NCI-H345 (cell line): ENCODE results near the gene TMEM270.
"Not testable (repeated sequence)": the region's sequence is repeated elsewhere in the genome, so short reads cannot be mapped to it uniquely, and the experiment has no call there.

ENCODE experiments used
- DNase-seq: peaks from one replicate; lab custom pipeline; 2025; lab: John Stamatoyannopoulos, UW

TMEM270 gene

DNA sequence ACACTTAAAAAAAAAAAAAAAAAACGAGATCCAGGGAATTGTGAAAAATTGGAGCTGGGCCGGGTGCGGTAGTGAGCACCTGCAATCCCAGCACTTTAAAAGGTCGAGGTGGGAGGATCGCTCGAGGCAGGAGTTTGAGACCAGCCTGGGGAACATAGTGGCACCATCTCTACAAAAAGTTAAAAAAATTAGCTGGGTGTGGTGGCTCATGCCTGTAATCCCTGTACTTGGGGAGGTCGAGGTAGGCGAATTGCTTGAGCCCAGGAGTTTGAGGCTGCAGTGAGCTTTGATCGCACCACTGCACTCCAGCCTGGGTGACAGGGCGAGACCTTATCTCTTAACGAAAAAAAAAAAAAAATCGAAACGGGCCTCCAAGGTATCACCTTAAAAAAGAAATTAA is 28.2 kb upstream of the TMEM270 start:
- no peak for DNase-seq

DNA sequence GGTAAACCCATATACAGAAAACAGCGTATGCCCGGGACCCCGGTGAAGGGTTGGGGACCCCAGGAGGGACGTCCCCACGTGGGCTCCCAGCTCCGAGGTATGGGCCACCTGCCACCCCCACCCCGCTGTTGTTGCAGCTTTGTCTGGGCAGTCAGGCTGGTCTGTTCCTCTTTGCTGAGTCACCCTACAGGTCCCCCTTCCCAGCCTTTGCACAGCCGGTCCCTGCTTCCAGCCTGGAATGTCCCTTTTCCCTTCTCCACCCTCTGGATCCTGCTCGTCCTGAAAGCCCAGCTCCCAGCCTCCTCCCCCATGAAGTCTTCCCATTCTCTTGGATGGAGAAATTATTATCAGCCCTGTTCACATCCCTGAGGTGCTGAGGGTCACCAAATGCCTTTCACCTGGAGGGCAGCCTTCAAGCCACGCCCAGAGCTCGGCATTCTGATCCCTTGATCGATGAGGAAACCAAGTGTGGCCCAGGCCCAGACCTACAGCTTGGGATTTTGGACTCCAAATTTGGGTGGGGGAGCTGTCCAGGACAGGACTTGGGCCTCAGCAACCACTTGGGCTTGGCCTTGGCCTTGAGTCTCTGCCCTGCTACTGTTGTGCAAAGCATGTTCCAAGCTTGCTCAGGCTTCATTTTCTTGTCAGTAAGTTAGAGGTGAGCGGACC is 27.6 kb upstream of the TMEM270 start:
- no peak for DNase-seq

DNA sequence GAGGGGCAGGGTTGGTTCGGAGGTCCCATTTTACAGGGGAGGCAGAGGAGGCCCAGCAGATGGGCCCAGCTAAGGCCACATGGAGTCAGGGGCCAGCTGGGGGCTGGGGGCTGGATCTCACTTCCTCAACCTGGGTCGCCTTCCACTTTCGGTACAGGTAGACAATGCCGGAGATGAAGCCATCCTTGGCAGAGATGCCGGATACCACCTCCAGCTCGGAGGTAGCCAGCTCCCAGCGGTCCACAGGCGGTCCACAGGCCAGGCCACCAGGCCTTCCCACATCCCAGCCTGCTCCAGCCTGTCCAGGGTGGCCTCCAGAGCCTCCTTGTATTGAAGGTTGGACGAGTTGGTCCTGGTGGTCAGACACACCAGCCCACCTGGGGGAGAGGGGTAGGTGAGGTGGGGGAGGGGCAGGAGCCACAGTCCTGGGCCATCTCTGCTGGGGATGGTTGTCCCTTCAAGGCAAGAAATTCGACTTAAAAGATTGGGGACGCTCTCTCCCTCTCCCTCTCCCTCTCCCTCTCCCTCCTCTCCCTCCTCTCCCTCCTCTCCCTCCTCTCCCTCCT is 26.2 kb upstream of the TMEM270 start:
- DNase-seq, result no peak

DNA sequence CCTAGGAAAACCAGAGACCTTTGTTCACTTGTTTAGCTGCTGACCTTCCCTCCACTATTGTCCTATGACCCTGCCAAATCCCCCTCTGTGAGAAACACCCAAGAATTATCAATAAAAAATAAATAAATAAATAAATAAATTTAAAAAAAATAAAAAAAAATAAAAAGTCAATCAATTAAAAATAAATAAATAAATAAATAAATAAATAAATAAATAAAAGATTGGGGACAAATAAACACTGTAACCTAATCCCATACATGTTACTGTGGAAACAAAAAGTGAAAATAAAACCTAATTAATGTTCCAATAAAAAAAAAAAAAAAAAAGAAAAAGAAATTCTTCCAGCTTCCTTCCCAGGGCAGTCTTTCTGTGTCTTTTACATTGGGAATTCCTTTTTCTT is 23.8 kb upstream of the TMEM270 start:
- not testable (repeated sequence) for DNase-seq

DNA sequence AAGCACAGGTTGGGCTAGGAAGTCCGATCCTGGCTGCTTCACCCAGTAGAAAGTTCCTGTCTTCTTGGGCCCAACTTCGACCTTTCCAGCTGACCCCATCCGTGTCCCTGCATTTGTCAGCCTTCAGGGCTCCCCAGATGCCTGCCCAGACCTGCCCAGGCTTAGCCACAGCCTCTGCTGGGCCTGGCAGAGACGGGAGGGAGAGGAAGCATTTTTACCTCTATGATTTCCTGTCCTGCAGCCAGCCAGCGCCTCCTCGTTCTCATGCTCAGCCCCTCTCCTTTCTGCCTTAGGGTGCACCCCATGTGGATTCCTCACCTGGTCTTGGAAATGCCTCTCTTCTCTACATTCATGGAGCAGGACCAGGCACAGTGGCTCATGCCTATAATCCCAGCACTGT is 22.3 kb upstream of the TMEM270 start:
- DNase-seq, result no peak

DNA sequence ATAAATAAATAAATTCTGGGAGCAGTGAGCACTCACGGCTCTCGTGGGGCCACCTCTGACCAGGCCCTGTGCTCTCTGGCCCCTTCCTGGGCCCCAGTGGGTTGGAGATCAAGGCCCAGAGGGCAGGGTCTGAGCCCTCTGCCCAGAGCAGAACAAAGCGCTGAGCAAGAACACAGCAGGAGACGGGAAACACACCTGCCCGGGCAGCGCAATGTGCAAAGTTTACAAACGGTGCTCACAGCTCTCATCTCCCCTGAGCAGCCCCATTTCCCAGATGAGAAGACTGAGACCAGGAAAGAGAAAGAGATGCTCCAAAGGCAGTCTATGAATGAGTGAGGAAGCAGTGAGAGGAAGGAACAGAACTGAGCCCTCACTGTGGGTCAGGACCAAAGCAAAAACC is 21.7 kb upstream of the TMEM270 start:
- DNase-seq, result no peak

DNA sequence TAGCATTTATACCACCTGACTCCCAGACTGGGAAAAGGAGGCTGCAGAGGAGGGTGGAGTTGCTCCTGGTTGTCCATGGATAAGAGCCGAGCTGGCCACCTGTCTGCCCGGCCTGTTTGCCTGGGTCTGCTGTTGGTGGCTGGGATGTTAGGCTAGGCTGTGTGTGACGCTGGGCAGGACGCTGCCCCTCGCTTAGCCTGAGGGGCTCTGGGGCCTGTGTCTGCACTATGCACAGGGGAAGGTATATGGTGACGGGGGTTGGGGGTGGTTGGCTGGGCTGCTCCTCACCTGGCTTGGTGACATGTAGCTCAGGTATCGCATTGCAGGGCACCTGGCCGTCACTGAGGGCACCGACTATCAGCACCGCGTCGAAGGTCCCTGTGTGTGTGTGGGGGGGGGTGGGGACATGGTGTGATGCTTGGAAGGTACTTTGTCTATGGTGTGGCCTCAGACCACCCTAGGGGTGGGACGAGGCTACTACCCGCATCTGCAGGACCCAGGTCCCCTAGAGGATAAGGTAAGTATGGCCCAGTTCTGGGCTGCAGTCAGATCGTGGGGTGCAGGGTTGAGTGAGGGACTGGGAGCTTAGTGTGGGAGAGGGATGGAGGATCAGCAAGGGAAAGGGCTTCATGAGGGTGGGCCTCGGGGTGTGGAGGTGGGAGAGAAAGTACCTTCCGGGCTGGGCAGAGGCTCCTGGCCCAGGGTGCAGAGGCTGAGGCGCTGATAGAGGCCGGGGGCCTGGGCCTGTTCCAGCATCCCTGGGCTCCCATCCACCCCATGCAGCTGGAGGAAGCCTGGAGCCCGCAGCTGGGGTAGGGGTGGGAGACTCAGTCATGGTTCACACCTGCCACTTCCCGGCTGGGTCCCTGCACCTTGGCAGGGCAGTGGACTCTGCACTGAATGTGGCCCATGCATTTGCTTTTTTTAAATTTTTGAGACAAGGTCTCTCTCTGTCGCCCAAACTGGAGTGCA is 20.9 kb upstream of the TMEM270 start:
- no peak for DNase-seq

DNA sequence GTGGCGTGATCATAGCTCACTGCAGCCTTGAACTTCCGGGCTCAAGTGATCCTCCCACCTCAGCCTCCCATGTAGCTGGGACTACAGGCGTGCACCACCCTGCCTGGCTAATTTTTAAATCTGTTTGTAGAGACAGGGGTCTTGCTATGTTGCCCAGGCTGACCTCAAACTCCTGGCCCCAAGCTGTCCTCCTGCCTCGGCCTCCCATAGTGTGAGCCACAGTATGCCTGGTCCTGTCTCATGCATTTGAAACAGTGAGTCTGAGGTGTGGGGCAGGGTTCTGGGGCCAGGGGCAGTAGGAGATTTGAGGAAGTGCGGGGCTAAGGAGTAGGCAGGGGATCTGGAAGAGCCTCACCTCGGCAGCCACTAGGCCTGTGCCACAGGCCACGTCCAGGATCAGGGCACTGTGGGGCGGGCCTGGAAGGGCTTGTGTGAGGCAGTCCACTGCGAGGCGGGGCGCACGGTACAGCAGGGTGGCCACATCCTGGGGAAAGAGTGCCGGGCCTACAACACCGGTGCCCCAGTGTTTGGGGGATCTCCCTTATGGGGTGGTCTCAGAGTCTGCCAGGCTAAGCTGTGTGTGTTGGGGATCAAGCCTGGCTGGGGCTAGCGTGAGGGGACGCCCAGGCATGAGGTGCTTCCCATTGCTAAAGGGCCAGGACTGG is 20.1 kb upstream of the TMEM270 start:
- DNase-seq, result no peak

DNA sequence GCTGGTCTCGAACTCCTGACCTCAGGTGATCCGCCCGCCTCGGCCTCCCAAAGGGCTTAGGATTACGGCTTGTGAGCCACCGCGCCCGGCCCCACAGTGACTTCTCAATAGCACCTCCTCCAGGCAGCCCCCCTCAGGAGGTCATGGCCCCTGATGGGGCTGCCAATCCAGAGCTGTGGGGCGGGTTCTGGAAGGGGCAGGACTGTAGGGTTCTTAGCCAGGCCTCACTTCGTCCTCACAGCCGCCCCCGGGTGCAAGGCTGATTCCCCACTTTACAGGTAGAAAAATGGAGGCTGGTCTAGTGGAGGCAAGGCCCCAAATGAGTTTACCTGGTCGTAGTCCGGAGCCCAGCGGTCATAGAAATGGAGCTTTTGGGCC is 19.3 kb upstream of the TMEM270 start:
- no peak for DNase-seq

DNA sequence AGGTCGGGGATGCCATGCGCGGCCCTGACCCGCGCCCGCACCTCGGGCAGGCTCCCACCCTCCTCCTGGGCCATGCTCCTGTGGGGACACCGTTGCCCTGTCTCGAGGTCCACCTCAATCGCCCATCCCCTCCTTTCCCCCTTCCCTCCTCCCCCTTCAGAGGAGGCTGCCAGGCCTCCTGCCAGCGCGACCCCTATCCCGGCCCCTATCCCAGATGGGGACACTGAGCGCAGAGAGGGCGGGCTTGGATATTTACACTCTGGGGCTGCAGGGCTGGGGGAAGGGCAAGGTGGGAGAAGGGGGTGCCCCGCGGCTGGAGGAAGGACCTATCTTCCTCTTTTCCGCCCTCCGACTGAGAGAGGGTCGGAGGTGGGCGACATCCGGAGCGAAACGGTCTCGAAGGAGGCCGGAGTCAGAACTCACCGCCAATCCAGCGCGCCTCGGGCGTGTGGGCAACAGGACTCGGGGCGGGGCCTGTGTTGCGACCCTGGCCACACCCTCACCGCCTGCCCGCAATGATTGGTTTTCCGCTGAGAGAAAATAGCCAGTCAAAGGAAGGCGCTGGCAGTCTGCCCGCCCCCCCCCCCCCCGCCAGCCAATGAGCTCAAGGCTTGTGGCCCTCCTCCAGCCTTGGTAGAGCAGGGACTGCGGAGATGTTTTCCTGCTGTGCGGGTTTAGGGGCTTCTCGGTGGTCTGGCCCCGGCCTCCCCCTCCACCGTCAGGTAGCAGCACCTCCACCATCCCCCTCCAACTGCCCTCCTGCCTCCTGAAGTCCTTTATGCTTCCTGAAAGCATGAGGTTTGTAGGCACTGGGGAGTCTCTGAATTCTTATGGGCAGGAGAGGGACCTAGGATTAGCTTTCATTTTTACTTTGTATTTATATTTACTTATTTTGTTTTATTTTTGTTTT is 18.6 kb upstream of the TMEM270 start, which contains the start of gene METTL27:
METTL27 (minus strand) TSS at position 450 of the 910 bp plus-strand sequence; CDS start at position 74, 376 bp downstream.
- peak; percentile 95 for DNase-seq

DNA sequence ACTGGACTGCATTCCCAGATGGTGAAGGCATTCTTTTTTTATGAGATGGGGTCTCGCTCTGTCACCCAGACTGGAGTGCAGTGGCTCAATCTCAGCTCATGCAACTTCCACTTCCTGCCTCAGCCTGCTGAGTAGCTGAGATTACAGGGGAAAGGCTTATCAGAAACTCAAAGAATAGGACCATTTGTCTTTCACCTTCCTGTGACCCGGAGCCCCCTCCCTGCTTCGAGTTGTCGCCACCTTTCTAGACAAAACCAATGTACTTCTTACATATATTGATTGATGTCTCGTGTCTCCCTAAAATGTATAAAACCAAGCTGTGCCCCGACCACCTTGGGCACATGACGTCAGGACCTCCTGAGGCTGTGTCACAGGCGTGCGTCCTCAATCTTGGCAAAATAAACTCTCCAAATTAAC is 16.8 kb upstream of the TMEM270 start:
- DNase-seq, result no peak

DNA sequence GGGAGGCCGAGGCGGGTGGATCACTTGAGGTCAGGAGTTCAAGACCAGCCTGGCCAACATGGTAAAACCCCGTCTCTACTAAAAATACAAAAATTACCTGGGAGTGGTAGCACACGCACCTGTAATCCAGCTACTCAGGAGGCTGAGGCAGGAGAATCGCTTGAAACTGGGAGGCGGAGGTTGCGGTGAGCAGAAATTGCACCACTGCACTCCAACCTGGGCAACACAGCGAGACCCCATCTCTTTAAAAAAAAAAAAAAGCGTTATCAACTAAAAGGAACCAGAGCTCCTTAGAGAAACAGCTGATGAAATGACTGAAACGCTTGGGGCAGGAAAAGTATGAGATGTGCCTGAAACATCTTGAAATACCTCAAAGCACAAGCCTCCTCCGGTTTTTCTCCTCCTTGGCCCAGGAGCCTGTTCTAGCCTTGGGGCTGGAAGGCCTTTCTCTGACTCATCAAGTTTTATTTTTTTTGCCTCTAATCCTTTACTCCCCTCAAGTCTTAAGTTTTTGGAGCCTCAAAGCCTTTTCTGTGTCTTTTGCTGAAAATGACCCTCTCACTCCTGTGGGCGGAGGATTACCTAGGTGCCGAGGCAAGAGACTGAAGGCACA is 16.0 kb upstream of the TMEM270 start:
- DNase-seq, result no peak

DNA sequence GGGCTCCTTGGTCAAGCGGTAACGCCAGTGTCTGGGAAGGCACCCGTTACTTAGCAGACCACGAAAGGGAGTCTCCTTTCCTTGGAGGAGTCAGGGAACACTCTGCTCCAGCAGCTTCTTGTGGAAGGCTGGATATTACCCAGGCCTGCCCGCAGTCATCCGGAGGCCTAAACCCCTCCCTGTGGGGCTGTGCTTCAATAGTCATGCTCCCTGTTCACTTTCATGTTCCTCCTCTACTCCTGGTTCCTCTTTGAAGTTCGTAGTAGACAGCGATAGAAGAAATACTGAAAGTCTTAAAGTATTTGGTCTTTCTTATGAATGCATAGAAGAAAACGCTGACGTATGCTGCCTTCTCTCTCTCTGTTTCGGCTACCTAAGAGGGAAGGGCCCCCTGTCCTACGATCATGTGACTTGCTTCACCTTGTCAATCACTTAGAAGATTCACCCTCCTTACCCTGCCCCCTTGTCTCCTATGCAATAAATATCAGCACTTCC is 15.2 kb upstream of the TMEM270 start:
- DNase-seq, result not testable (repeated sequence)

DNA sequence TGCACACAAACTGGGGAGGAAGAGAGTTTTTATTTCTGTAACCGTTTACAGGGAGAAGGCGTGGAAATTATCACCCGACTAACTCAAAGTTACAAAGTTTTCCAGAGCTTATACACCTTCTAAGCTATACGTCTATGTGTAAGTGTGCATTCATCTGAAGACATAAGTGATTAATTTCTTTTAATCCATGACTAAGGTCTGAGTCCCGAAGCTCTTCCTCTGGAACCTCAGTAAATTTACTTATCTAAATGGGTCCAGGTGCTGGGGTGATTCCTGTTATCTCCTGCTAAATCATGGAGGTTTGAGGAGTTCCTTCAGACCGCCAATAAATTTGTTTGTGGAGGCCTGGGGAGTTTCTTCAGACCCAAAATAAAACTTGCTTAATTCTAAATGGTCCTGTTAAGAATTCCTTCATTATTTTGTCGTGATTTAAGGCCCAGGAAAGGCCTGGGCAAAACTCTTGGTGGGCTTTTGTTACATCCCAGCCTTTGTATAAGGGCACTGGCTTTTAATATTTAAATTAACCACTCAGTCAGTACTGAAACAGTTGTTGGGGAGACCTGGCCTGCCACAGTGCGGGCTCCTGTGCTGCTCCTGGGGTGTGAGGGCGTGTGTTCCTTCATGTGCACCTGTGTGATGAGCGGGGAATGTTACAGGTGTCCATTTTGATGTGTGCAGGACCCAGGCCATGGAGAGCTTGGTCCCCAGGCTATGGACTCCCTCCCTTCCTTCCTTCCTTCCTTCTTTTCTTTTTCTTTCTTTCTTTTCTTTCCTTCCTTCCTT is 12.8 kb upstream of the TMEM270 start:
- no peak for DNase-seq

DNA sequence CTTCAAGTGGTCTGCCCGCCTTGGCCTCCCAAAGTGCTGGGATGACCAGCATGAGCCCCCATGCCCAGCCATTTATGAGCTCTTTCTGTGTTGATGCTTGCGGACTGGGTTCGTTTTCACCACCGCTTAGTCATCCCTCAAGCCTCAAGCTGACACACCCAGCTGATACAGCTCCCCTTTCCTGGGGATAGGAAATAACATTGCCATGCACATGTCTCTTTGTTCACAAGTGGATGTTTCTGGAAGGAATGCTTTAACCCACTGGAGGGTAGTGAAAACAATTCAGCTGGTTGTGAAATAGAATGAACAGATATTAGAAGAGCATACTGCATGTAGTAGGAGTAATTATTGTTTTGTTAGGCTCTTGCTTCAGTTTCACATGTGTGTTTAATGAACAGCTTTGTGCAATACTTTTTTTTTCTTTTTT is 10.2 kb upstream of the TMEM270 start:
- no peak for DNase-seq

DNA sequence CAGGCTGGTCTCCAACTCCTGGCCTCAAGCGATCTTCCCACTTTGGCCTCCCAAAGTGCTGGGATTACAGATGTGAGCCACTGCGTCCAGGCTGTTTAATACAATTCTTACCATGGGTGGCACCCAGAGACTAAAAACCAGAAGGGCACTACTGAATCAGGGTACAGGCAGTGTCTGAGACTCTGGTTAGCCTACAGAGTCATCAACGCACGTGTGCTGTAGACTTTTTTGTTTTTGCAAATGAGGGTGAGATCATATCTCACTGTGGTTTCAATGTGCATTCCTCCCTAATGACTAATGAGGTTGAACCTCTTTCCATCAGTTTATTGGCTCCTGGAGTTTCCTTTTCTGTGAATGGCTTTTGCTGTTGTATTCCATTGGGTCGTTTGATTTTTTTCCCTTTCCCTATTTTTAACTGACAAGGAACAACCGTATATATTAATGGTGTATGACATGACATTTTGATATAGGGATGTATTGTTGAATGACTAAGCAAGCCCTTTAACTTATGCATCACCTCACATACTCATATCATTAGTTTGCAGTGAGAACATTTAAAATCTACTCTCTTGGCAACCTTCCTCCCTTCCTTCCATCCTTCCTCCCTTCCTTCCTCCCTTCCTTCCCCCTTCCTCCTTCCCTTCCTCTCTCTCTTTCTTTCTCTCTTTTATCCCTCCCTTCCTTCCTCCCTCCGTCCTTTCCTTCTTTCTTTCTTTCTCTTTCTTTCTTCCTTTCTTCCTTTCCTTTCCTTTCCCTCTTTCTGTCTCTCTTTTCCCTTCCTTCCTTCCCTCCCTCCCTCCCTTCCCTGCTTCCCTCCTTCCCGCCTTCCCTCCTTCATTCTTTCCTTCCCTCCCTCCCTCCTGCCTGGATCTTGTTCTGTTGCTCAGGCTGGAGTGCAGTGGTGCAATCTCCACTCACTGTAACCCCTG is 9.3 kb upstream of the TMEM270 start:
- no peak for DNase-seq

DNA sequence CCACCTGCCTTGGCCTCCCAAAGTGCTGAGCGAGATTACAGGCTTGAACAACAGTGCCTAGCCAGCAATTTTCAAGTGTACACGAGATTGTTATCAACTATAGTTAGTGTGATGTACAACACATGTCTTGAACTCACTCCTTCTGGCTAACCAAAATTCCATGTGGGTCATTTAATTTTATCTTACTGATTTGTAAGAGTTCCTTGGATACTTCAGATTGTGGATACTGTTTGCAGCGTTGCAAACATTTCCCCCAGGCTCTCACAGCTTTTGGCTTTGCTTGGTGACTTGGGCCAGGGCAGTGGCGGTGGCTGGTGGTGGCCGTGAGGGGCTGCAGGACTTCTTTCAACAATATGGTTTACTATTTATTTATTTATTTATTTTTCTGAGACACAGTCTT is 8.5 kb upstream of the TMEM270 start:
- no peak for DNase-seq

DNA sequence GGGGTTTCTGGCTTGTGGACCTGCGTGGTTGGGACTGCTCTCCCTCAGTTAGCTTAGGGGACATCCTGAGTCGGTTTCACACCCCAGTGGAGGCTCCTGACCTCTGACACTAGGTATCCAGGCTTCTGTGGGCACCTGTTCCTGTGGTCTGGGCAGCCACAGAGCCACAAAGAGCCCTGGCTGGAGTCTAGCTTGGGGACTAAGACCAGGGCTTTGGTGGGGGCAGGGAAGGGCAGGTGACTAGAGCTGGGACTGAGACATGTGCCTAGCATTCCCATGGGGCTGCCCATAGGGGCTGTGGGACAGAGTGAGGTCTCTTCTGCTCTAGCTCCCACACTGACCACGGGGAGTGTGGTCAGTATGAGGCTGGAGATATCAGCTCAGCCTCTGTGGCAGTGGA is 4.0 kb upstream of the TMEM270 start:
- DNase-seq, result no peak

DNA sequence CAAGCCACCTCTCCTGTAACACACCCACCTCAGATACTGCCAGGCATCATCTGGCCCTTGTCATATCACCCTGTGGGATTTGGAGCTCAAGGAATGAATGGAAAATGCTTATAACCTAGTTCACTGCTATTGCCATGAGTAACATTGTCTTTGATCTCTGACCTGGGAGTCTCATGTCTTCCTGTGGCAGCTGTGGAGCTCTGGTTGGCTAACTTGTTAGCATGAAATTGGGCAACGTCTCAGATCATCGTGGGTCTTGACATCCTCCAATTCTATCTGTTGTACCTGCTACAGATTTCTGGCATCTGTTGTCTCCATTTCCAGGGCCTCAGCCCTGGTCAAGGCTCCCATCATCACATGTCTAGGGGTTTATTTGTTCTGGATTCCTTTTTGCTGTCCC is 2.2 kb upstream of the TMEM270 start:
- no peak for DNase-seq
